ENCODE results near the gene EPB41L4A.
A peak's percentile ranks its signal among the peaks of the same experiment; 100 is the strongest.
"Not testable (repeated sequence)": the region's sequence is repeated elsewhere in the genome, so short reads cannot be mapped to it uniquely, and the experiment has no call there.

Gene EPB41L4A

GRCh38 chr5:112434641-112435040, 15.6 kb upstream of the EPB41L4A start:
- no peak for DNase-seq (ENCODE audit: low read depth)
- H3K4me3 ChIP-seq (ENCODE audit: low read length): no peak overlapping the region
- no peak for TF ChIP-seq CTCF (IDR thresholded peaks at IDR 0.05; ENCODE audit: insufficient read depth, low read depth, low read length, missing control alignments)

- DNase-seq (ENCODE audit: low read depth); H3K4me3 ChIP-seq (ENCODE audit: low read length): not testable (repeated sequence)
These were observed 7.1 kb upstream of the EPB41L4A start for GRCh38 chr5:112426202-112426601.

GRCh38 chr5:112419986-112420864, 1.1 kb upstream of the EPB41L4A start:
- TF ChIP-seq CTCF (IDR thresholded peaks at IDR 0.05; ENCODE audit: insufficient read depth, low read depth, low read length, missing control alignments): peak; percentile 80
- peak; percentile 78 for DNase-seq (ENCODE audit: low read depth)
- peak overlapping the region; percentile 89 for H3K4me3 ChIP-seq (ENCODE audit: low read length)

- peak; percentile 24 for DNase-seq (ENCODE audit: low read depth)
- no peak for TF ChIP-seq CTCF (IDR thresholded peaks at IDR 0.05; ENCODE audit: insufficient read depth, low read depth, low read length, missing control alignments)
- H3K4me3 ChIP-seq (ENCODE audit: low read length): peak overlapping the region; percentile 89
These were observed 366 bp downstream of the EPB41L4A start for GRCh38 chr5:112418659-112419163.

- H3K4me3 ChIP-seq (ENCODE audit: low read length): peak overlapping the region; percentile 89
- TF ChIP-seq CTCF (IDR thresholded peaks at IDR 0.05; ENCODE audit: insufficient read depth, low read depth, low read length, missing control alignments): no peak
- DNase-seq (ENCODE audit: low read depth): peak; percentile 82
These were observed 982 bp downstream of the EPB41L4A start for GRCh38 chr5:112417931-112418658.

- no peak overlapping the region for H3K4me3 ChIP-seq (ENCODE audit: low read length)
- DNase-seq (ENCODE audit: low read depth): no peak
- TF ChIP-seq CTCF (IDR thresholded peaks at IDR 0.05; ENCODE audit: insufficient read depth, low read depth, low read length, missing control alignments): no peak
These were observed 3.5 kb downstream of the EPB41L4A start for GRCh38 chr5:112415552-112415951.

- no peak for DNase-seq (ENCODE audit: low read depth)
- TF ChIP-seq CTCF (IDR thresholded peaks at IDR 0.05; ENCODE audit: insufficient read depth, low read depth, low read length, missing control alignments): no peak
- no peak overlapping the region for H3K4me3 ChIP-seq (ENCODE audit: low read length)
These were observed 5.5 kb downstream of the EPB41L4A start for GRCh38 chr5:112413611-112414010.

All from epithelial cell of esophagus (primary cell).